HG03135 (cell line): ENCODE results near the gene KAZN.

Experiments used
- ATAC-seq: cut with Tn5 transposase; IDR thresholded peaks from one replicate; pipeline ENCODE4 v1.9.1; 2021; ENCODE audit warnings: mild to moderate bottlenecking, moderate library complexity; ENCODE audit not compliant: unreplicated experiment

KAZN gene

DNA sequence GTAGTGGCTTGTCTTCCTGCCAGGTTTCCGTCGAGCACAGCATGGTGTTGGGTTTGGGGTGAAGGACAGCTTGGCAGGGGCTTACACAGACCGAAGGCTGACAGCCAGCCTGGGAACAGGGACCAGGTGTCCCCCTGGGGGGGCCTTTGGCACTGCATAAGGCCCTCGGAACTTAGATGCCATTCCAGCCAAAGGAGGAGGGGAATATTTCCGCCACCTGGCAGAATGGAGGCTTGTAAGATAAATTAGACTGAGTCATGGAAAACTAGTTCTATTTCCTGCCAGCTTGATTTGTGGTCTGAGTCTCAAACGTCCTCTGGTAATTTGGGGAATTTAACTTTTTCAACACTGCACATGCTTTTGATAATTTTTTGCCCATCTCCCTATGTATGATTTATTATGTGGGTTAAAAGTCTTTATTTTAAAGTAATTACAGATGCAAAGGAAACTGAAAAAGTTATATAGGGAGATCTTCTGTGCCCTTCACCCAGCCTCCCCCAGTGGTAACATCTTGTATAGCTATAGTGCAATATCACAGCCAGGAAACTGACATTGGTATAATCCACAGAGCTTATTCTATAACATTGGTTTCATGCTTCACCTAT, 543.6 kb downstream of the KAZN start:
- ATAC-seq: no peak

DNA sequence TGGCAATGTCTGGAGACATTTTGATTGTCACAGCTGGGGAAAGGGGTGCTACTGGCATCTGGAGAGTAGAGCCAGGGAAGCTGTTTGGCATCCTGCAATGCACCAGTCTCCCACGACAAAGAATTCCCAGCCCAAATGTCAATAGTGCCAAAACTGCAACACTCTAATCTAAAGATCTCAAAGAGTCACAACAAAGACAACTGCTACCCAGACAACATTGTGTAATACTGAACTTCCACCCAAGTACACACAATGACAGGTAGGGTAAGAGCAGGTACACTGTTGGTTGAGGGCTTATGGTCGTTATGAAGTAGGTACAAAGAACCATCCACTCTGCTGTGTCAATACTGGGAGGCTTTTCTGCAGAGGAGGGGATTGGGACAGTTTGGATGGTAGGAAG, 546.8 kb downstream of the KAZN start:
- ATAC-seq: no peak

DNA sequence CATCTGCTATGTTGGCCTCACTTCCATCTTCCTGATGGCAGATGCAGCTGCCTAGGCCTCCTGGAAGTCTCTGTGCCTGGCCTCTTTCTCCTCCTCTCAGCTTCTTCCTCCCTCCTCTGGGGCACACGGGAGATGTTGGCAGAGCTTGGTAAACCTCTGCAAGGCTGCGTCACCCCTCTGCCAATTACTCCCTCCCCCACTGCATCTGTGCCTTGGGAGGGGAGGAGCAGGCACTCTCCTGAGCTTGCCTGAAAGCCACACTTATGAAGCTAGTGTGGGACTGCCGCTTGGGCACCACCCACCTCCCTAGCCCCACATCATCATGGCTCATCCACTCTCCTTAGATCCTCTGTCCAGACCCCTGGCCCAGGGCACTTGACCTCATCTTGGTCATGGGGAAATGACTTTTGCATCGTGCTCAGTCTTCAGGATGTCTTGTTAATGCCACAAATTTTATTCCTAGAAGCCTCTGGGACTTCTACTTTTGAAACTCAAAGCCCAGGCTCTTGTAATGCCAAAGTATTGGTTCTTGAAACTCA, 547.7 kb downstream of the KAZN start:
- no peak for ATAC-seq

DNA sequence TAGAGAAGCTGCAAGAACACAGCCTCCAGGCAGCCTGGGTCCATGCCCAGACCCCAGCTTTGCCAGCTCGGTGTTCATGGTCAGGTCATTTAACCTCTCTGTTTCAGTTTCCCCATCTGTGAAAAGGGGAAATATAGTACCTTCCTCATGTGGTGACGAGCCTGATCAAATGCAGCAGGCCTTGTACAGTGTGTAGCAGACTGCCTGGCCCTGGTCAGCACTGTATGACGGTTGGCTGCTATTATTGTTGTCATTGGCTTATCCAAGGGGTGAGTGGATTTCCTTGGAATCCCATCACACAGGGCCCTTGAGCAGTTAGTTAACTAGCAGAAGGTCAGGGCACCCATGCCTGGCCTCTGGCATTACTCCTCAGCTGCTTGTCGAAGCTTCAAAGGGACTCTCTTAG, 548.5 kb downstream of the KAZN start:
- ATAC-seq: no peak

DNA sequence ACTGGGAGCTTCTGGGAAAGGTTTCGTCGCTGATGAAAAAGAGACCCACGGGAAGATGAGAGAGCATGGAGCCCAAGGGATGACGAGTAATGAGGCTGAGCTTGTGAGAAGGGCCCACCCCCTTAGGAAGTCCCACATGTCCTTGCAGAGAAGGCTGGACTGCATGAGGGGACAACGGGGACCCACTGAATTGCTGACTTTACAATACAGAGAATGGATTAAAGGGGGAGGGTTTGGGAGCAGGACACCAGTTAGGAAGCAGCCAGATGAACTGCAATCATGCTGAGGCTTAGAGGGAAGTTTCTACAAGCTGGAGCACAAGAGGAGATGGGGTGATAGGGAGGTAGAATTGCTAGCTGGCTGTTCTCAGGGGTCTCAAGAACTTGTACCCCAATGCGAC, 549.5 kb downstream of the KAZN start:
- no peak for ATAC-seq

DNA sequence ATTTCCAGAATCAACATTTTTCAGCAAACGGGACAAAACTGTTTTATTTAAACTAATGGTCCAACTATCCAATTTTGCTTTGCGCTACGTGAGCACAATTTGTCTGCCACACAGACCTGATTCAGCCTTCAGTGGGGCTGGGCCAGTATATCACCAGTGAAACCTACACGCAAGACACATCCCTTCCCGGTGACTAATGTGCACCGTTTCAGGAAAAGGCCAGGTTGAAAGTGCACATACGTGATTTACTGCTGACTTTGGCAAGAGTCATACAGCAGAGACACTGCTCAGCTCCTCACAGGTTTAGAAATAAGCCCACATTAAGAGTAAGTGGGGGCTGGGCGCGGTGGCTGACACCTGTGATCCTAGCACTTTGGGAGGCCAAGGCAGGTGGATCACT, 550.0 kb downstream of the KAZN start:
- ATAC-seq: no peak

DNA sequence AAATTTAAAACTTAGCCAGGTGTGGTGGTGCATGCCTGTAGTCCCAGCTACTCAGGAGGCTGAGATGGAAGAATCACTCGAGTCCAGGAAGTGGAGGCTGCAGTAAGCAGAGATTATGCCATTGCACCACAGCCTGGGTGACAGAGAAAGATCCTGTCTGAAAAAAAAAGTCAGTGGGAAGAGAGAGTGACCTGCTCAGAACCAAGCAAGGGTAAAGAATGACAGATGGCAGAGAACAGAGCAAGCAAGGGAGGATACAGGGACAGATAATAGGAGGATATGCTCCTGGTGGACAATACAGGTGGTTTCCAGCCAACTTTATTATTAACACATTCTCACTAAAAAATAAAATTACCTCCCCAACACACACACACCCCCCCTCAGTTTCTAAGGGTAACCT, 550.5 kb downstream of the KAZN start:
- ATAC-seq: no peak

DNA sequence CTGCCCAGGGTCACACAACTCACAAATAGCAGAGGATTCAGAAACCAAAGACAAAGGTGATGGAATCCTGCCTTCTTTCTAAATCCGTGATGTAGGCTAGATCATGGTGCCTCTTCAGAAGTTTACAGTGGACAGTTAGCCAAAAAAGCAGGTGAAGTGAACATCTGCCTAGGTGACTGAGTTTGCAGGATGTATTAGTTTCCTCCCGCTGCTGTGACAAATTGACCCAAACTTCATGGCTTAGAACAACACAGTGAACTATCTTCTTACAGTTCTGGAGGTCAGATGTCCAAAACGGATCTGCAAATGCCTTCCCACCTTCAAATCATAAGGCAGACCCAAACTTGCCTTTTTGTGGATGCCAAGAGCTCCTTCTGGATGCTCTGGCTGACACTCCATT, 551.9 kb downstream of the KAZN start:
- no peak for ATAC-seq

DNA sequence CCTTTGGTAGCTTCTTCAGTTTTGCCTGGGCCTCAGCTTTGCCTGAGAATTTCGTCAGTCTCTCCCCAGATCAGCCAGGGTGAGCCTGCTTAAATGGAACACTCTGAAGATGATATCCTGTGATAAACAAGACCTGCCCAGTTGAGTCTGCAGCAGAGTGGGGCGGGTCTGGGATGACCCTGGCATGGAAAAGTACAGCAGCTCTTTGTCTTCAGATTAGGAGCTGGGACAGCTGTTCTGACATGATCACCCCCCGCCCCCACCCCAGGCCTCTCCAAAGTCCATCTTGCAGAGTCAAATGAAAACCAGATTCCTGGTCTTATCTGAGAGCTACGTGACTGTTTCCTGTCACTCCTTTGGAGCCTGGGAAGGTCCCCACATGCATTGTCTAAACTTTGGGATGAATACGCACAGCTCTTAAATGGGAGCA, 552.9 kb downstream of the KAZN start:
- no peak for ATAC-seq

DNA sequence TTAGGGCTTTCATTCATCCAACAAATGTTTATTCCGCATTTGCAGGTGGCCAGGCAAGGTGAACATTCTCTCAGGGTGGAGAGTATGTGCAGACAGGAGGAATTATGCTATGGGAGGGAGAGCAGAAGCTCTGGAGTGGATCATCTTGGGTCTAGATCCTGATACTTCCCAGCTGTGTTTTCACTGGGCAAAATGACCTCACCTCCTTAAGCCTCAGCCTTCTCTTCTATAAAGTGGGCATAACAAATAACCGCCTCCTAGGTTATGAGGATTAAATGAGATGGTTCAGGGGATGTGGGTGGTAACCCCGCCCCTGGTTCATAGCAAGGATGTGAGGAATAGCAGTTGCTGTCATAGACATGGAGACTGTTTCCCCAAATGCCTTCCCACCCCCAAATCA, 553.4 kb downstream of the KAZN start:
- ATAC-seq: no peak

DNA sequence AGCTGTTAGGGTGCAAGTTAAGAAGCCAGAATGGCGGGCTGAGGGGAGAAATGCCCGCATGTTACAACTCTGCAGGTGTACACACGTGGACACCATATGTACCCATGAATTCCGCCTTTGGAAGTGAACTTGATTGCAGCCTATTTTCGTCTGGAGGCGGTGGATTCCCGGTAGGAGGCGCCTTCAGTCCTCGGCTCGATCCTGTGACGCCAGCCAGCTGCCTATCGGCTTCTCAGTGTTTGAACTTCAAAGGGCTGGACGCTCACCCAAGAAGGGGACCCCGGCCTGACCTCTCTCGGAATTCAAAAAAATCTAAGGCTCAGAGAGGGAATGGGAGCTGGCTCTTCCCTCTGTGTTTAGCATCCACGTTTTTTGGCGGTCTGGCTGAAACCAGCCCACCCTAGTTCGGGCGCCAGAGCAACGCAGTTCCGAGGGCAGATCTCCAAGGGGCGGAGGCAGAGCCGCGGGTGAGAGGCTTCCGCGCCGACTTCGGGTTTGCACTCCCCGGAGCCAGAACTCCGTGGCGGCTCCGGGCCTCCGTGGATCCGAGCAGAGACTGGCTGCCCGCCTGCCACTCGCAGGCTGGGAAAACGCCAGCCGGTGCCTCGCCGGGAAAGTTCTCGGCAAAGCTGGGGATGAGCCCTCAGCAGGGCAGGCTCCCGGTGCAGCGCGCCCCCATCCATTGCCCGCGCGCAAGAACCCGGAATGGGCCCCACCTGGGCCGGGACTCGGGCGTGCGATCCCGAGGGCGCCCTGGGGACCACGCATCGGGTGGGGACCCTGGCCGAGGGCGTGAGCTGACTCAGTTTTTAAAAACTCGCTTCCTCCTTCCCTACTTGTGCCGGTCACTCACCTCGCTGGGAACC, 554.1 kb downstream of the KAZN start:
- no peak for ATAC-seq

DNA sequence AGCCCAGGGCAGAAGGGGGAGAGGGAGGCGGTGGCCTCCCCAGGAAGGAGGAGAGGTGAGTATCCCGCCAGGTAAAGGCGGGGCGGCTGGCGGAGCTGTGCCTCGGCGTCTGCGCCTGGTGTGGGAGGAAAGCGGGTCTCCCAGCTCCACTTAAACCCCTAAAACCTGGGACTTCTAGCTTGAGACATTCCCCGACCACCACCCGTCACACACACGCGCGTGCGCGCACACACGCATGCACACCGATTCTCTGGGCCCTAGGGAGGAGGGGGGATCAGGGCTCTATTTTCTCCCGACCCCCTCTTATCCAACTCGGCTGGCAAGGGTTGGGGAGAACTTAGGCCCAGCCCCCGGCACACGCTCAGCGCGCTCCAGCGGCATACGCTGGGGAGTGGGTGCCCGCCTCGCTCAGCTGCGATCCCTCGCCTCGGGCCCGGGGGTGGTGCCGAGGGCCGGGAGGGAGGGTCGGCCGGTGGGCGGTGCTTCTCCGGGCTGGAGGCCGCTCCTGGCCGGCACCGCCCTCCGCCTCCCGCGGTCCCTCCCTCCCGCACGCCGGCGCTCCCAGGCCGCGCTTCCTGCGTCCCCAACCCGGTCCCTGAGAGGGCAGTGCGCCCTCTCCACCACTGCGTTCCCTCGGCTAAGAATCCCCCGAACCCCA, 554.8 kb downstream of the KAZN start, which contains the start of gene TMEM51:
Gene TMEM51, plus strand, starts transcription at position 564 of the 658 bp plus-strand sequence. CDS start 61,341 bp downstream, outside the sequence.
- no peak for ATAC-seq

DNA sequence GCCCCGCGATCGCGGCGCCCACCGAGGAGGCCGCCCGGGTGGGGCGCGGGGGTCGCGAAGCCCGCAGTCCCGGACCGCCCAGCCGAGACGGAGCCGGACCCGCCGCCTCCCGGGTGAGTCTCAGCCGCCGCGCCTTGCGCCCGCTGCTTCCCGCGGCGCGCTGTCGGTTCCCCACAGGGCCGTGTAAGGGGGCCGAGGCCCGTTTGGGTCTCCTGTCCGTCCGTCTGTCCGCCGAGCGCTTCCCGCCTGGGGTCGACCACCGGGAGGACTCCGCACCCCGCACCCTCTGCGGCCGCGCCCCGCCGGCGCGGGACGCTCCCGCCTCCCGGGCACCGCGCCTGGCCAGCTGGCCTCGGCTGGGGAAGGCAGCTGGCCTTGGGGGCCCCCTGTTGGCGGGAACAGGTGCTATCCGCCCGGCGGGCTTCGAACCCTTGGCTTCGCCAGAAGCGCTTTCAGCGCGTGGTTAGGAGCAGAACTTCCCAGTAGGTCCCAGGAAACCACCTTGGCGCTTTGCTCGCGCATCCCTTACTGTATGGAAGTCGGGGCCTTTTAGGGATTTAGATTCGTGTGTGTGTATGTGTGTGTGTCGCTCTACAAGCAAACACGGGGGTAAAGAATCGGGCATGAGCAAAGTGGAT, 555.5 kb downstream of the KAZN start:
- ATAC-seq: no peak

DNA sequence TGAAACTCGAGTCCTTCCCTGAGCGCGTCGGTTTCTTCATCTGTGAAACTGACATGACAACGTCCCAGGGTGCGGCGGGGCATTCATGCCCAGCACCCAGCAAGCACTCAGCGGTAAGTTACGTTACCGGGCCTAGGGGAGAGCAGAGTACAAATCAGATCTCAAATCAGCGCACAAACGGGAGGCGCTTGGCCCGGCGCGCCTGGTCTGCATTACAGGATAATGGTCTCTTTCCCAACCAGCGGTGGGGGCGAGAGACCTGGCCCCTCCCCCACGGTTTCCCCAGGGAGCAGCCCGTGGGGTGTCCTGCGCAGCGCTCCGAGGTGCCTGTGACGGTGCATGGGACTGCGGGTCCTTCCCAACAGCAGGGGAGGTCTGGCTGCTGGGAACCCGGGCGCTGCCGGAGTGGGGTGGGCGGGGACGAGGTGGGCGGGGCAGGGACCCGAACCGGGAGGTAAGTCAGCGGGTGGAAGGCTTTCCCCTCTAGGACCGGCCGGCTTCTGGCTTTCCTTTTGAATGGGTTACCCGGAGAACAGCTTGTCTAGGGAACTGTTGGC, 556.1 kb downstream of the KAZN start:
- no peak for ATAC-seq

DNA sequence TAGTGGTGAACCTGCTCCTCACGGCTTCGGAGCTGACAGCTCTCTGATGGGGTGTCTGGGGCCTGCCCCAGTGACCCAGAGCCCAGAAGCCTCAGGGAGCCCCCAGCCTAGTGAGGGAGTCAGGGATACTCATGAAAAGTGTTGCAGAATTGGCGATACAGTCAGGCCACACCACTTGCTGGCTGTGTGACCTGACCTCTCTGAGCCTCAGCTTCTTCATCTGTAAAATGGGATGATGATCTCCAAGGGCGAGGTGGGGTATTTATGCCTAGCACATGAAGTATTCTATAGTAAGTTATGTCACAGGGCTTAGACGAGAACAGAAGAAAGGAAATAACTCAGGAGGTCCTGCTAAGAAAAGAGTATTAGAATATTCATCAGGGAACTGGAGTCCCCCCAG, 556.7 kb downstream of the KAZN start:
- no peak for ATAC-seq

DNA sequence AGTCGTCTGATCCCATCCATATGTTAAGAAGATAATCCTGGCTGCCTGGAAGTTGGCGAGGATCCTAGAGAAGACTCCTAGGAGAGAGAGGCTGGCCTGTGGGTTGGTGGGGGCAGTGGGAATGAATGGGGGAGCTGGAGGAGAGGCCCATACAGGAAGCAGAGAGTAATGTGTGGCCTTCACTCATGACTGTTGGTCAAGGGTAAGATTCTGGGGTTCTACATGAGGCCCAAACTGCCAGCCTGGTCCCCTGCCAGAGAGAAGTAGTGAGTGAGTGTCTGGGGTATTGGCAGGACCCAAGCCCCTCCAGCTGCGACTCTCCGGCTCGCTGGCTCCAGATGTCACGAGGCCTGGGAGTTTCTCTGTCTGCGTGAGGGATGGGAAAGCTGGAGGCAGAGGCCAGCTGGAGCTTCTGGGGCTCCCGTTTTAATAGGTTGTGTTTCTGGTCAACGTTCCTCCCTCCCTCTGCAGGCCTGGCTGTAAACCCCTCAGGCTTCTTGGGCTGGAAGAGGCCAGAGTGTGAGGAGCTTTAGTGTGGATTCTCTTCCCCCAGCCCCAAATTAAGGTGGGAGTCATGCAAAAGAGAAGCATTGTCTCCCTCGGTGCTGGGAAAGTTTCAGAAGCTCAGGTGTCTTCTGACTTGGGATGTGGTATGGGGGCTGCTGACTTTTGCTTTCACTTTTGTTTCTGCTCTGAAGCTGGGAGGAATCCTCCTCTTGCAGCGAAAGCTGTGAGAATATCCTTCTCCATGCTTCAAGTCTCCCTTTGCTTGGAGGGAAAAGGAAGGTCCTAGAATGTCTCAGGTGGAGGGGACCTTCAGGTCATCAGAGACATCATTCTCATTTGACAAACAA, 557.6 kb downstream of the KAZN start:
- no peak for ATAC-seq

DNA sequence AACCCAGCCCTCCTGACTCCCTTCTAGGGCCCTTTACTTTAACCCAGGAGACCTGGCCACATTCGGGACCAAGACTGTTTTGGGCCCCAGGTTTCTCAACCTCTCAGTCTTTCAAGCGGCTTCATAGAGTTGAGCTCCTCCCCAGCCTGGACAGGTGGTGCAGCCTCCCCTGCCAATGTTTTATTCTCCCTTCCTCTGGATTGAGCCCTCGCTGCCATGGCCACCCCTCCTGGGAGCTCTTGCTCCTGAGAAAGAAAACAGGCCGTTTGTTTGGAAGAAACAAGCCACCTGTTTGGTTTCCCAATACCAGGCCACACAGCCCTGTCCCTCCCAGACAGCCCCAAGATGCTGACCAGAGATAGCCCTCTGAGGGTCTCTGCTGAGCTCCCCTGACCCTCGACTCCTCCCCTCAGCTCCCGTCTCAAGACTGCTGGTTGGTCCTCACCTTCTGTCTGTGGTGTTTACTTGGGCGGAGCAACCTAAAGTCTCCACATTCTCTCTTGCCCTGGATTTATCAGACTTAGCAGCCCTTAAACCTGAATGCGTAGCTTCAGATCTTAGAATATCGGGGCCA, 558.4 kb downstream of the KAZN start:
- no peak for ATAC-seq

DNA sequence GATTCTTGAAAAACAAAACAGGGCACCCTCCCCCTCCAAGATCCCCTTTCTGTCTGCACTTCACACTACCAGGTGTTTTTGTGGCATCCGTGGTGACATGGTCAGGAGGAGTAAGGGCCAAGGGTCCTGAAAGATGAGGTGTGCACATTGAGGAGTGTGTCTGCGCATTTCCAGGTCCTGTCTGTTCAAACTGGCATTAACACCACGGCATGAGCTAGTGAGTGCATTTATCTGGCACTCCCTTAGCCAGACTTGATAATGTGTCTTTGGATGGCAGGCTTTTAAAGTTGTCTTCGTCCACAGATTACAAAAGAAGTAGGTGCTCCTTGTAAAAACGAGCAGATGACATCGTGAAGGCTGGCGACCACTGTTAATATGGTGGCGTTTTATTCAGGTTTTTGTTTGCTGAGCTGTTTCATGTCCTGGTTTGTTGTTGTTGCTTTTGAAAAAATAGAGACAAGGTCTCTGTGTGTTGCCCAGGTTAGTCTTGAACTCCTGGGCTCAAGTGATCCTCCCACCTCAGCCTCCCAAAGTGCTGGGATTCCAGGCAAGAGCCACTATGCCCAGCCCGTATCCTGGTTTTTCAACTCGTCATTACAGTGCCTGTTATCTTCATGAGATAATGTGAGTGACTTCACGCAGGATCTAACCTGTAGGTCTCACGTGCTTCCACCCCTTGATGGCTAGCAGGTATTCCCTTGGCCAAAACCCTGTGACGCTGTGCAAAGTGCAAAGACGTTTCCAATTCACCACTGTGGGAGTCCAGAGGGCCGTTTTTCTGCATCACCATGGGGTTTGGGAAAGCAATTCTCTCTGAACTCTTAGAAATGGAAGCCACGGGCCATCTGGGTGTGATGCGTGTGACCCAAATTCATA, 559.3 kb downstream of the KAZN start:
- no peak for ATAC-seq
